ENCODE results near the gene GLIPR1. TPM values are rescaled to one million over a fixed set of nuclear protein-coding genes. Genes with fewer than 3 reads are reported as not detected.
"Not testable (repeated sequence)": the region's sequence is repeated elsewhere in the genome, so short reads cannot be mapped to it uniquely, and the experiment has no call there.

GLIPR1 gene
- polyA plus RNA-seq, 10 donors: 9.4 to 16.9 (median 11.8) TPM

DNA sequence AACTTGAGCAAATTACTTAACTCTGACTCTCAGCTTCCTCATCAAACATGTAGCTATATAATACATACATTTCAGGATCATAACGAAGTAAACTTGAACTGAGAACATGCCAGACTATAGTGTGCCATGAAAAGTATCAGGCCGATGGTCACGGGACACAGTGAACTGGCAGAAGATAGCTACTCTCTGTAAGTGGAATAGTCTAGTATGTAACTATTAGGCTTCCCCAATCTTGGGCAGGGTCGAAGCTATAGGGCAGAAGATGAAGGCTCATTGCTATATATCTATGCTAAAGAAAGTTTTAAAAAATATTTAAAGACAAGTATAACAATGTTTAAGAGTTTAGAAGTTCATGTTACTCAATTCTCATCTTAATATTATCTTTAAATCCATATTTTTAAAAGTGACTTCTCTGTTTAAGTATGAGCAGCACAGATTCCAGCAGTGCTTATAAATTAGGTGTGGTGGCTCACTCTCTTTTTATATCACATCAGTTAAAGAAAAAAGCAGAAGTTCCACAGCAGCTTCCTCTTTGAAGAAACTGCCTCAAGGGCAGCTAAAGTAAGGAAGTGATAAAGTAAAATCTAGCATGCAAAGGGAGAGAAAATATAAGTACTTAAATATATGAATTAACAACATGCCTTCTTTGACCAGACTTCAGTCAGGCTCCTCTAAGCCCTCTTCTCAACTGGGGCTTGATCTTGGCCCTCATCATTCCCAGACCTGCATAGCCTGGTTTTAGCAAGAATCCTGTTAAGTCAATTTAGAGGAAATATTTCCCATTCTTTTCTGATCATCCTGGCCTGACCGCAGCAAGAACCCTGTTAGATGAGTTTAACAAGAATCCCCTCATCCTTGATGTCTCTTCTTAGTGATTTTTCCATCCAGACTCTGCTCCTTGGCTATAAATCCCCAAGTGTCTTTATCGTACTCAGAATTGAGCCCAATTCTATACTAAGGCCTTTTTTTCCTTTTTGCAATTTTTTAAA, 8.4 kb upstream of the GLIPR1 start:
- DNase-seq: peak in 1 of 3 donors; percentile 27

DNA sequence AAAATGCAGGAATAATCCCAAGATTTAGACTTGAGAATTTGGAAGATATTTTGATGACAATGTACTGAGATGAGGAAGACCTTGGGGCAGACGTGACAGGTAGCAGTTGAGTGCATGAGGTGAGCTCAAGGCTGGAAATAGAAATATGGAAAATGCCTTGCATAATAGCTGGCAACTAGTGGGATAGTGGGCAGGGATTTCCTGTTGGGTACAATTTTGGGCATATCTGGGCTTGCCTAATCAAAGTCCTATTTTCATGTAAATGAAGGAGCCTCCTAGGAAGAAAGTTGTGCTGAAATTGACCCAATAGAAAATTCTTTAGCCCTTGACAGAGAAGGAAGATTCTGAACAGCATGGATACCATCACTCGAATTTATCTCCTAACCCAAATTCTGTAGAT, 6.4 kb upstream of the GLIPR1 start:
- DNase-seq: no peak

DNA sequence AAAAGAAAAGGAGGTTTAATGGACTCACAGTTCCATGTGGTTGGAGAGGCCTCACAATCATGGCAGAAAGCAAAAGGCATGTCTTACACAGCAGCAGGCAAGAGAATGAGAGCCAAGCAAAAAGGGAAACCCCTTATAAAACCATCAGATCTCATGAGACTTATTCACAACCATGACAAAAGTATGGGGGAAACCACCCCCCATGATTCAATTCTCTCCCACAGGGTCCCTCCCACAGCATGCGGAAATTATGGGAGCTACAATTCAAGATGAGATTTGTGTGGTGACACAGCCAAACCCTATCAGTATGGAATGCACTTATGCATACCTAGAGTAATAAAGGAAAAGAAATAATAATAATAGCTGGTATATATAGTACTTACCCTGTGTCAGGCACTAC, 4.5 kb upstream of the GLIPR1 start:
- DNase-seq: no peak

DNA sequence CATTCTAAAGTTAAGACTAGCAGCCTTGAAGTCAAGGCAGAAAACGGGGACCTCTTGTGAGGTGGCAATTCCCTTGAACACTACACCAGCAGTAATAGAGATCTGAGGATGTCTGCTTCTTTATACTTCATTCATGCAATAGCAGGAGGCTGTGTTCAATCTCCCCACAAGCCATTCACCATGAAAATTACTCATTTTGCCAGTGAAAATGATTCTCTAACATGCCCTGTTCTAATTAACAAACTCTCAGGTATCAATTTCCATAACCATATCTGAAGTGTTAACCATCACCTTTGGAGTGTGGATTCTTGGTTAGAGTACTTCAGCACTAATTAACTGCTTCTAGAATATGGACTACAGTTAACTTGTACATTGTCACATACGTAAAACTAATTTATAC, 3.4 kb upstream of the GLIPR1 start:
- no peak for DNase-seq

DNA sequence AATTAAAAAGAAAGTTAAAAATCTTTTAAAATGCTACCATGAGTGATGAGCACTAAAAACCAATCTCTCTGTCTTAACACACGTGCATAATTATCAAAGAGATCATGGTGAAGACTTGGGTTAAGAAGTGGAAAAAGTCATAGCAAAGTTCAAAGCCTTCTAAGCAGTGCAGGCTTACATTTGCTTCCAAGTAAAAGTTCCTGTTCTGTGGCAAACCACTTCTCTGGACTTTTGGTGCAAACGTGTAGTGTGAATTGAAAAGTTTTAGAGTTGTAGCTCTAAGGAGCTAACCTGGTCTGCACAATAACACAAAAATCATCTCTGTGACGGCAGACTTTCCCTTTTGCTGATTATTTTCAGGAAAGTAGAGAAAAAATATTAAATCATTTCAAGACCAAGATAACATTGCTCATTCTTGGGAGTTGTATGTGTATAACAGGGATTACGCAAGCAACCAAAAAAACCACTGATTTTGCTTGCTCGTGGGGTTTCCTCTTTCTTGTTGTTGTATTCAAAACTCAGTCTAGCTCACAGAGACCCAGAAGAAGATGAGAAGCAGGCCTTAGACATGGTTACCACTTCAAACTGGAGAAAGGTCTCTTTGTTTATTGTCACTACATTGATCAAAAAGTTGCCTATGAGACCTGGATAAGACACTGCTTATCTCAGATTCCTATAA, 2.3 kb upstream of the GLIPR1 start:
- DNase-seq: peak in 2 of 3 donors; percentile 26 to 39

DNA sequence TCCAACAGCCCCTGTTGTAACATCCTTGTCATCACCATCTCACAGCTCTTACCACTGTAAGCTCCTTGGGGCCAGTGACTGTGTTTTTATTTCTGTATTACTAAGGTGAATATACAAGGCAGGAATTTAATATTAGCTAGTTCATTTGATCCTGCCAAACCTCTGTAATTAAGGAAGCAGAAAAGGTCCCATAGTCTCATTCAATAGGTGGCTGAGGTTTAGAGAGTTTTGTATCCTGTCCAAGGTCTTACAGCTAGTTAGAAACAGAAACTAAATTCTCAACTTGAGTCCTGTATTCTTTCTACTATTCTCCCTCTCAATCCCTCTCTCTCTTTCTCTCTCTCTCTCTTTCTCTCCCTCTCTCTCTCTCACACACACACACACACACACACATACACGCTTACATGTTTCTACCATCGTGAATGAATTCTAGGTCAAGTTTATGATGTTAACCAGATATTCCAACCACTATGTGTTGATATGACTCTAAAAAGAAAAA, 543 bp upstream of the GLIPR1 start:
- DNase-seq: peak; percentile 26 to 53 (median 37)

DNA sequence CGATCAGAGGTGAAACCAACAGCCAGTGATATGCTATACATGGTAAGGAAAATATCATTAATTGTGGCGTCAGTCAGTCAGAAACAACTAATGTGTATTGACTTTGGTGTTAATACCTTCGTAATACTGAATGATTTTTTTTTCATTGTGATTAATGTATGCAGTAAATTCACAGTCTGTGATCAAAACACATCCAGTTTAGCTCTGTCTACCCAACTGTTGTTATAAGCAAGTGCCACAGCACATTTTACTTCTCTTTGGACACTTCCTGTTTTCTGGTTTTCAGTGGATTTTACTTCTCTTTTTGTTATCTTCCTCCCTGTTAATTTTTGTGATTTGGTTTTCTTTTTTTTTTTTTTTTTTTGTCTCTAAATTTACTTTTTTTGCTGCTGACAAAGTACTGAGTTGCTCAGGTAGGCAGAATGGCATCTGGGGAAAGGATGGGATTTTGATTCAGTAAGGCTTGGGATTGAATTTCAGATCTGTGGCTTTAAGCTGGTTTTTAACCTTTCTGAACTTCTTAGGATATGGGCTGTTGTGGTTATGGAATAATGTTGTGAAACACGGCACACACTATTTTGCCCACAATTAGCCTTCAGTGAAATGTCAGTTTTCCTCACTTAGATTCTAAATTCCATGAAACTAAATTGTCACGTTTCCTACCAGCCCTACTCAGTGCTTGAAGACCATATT, 604 bp downstream of the GLIPR1 start:
- DNase-seq: peak in 1 of 3 donors; percentile 22

DNA sequence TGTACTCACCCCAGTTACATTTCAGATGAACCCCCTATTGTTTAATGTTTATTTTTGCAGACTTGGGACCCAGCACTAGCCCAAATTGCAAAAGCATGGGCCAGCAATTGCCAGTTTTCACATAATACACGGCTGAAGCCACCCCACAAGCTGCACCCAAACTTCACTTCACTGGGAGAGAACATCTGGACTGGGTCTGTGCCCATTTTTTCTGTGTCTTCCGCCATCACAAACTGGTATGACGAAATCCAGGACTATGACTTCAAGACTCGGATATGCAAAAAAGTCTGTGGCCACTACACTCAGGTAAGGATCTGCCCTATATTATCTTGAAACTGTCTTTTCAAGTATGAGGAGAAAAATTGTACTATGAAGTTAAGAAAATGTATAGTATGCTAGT, 1.2 kb downstream of the GLIPR1 start:
- no peak for DNase-seq

DNA sequence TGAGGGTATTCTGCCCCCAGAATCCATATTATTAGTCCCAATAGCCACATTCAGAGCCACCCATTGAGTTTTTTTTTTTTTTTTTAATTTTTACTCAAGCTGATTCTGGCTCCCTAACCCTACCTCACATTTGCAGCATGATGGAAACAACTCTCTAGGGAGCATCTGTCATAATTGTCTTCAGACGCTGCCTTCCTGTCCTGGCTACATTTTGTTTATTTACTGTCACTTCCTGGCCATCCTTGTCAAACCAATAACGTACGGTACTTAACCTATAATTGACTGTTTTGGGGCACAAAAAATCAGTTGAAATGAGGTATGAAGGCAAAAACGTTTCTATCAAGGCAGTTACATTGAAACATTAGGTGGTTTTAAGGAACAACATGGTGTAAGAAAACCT, 2.1 kb downstream of the GLIPR1 start:
- no peak for DNase-seq

DNA sequence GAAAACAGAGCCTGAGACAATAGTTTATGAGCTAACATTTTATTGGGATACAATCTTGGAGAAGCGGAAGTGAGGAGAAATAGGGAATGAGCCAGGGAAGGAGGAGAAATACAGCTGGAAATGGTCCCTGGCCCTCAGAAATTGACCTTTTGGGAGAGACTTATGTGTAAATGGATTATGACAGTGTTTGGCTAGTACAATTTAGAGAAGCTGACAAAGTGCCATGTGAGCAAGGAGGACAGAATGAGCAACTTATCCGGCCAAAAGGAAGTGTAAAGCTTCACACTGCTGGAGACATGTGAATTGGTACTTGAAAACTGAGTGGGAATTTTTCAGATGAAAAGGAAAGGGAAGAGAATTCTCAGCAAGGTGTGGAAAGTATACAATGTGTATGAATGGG, 2.9 kb downstream of the GLIPR1 start:
- no peak for DNase-seq

DNA sequence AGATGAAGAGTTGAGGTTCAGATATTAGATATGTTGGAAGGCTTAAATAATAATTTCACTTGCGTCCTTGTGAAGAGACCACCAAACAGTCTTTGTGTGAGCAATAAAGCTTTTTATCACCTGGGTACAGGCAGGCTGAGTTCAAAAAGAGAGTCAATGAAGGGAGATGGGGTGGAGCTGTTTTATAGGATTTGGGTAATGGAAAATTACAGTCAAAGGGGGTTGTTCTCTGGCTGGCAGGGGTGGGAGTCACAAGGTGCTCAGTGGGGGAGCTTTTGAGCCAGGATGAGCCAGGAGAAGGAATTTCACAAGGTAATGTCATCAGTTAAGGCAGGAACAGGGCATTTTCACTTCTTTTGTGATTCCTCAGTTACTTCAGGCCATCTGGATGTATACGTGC, 3.9 kb downstream of the GLIPR1 start:
- DNase-seq: not testable (repeated sequence)

DNA sequence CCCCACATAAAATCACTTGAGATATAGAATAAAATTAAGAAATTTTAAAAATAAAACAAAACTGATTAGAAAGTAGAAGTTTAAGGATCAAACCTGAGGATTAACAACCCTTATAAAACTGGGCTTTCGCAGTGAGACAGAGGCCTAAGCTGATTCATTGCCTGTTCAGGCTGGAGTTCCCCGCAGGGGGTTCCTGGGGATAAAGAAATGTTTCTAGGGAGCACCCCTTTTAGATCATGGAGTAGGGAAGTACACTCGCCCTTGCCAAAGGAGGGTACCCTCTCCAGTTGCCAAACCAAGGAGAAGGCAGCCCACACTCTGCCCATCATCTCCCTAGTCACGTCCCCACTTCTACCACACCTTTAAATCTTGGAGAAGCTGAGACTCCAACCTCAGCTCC, 6.8 kb downstream of the GLIPR1 start:
- no peak for DNase-seq

DNA sequence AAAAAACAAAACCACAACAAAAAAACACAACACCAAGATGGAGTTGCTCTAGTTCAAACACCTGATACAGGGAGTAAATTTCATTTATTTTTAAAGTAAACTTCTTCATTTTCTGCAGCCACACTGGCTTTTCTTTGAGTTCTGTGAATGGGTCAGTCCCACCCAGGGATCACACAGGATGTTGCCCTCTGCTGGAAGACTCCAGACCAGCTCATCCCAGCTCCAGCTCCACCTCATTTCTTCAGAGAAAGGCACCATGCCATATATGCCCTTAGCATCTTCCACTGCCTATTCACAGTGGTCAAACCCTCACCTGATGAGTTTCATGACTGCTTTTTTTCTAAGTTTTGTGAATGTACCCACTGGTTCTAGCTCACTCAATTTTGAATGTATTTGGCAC, 8.0 kb downstream of the GLIPR1 start:
- DNase-seq: no peak

DNA sequence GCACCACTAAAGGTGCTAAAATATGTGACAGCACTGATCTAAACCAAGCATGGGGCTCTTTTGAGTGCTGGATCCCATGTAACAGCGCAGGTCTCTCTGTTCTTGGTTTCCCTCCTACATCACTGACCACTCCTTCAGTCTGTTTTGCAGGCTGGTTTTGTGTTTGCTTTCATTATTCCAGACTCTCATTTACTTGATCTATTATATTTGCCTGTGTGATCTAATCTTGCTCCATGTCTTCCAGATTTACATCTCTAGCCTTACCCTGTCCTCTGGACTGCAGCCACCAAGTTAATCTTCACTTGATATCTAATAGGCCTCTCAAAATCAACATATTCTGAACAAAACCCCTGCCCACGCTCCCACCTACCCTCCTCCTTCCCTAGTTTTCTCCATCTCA, 8.6 kb downstream of the GLIPR1 start:
- no peak for DNase-seq

DNA sequence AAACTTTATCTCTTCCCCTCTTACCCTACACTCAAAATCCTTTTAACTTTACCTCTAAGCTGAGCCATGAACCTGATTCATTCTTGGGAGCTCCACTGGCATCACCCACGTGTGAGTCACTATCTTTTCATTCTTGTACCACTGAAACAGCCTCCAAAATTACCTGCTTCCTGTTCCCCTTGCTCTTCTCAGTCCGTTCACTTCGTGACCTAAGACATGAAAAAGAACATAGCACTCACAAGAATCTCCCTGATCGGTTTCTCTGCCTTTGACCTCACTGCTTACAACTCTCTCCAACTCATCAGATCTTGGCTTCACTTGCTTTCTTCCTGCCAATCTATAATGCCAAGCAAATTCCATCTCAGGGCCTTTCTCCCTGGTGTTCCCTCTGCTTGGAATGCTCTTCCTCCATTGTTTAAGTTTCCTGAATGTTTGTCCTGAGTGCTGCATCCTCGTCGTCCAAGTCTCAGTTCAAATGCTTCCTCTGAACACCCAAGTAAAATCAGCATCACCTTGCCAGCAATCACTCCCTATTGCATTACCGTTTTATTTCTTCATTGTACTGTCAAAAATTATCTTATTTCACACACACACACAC, 9.2 kb downstream of the GLIPR1 start:
- no peak for DNase-seq

DNA sequence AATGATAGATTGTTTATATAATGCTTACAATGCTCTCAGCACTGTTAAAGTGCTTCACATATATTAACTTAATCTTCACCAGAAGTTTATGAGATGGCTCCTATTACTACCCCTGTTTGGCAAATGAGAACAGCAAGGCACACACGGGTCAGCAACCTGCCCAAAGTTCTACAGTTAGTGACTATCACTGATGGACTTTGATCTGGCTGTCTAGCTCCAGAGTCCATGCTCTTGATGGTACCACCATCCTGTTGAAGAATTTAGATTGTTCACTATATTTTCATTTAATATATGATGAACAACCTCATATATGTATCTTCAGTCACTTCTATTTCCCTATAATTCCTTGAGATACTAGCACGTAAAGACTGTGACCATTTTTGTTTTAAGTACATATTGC, 10.6 kb downstream of the GLIPR1 start:
- DNase-seq: no peak

DNA sequence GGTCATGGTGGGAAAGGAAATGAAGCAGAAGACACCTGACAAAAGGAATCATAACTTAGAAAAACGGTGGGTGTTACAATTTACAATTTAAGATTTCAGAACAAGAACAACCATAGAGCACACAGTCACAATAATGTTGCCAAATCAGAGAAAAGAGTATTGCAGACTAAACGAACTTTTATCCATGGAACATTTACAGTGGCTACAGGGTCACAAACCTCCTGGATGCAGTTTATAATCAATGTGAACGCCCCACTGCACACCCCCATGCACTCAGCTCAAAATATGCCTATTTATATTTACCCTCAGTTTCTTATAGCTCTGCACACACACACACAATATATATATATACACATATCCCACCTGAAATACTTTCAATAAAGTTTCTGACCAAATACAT, 22.9 kb downstream of the GLIPR1 start:
- no peak for DNase-seq

DNA sequence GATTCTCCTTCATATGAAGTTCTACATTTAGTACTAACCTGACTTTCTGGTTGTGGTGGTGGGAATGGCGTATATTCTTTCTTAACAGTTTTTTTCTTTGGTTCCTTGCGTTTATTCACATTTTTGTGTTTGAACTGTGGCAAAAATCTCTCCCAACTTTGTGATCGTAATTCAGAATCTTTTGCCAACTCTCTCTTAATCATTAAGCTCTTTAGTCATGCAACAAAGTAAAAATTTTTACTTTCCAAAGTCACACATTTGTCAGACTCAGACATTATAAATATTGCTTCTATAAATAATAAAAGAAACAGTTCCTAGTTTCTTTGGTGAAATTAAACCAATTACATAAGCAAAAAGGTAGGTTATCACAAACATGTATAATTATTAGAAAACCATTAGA, 23.3 kb downstream of the GLIPR1 start:
- no peak for DNase-seq

DNA sequence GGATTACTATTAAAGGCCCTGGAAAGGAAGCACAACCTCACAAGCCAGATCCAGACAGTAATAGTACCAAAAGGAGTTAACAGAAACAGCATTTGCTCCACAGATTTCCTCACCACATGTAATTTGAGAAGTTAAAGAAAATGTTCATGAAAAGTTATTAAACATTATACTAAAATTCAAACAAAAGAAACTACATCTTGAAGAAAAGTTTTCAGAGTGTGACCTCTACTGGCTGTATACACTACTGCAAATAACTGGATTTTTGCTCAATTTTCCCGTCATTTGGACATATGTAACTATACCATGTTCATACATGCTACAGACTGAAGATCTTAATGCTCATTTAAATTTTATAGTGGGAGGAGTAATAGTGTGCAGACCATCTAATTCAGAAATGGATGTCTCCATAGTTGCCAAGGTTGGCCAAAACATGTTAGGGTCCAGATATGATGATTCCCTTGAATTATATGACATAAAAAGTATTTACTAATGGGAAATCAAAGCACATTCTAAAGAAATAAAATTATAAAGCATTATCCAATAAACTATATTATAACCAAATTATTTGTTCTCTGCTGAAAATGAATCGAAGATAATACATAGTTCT, 25.3 kb downstream of the GLIPR1 start:
- DNase-seq: peak in 1 of 3 donors; percentile 44

DNA sequence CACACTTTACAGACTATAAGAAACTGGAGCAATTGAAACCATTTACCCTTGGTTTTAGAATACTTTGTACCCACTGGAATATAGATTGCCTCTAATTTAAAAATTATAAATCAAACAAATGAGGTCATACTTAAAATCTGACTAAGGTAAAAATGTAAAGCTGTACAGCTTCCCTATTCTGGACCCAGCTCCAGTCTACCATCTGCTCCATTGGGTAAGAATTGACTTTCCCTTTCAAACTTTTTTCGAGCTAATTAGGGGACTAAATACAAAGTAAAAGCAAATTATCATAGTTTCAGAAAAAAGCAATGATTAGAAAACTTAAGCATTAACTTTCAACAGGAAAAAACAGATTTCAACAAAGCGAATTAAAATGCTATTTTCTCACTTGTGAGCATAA, 26.5 kb downstream of the GLIPR1 start:
- DNase-seq: no peak

DNA sequence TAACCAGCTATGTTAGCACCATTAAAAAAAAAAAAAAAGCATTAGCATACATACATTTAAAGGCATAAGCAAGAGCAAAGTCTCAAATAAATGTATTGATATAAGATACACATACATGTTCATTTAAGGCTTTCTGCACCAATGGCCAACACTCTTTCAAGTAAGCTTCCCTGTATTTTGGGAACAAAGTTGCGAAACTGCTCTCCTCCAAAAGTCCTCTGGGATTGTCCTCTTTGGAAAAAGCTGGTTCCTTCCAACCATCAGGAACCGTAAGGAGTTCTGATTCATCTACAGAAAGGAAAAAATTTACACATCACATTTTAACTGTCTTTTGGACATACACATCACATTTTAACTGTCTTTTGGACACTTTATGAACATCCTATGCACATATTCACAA, 27.6 kb downstream of the GLIPR1 start:
- DNase-seq: no peak

DNA sequence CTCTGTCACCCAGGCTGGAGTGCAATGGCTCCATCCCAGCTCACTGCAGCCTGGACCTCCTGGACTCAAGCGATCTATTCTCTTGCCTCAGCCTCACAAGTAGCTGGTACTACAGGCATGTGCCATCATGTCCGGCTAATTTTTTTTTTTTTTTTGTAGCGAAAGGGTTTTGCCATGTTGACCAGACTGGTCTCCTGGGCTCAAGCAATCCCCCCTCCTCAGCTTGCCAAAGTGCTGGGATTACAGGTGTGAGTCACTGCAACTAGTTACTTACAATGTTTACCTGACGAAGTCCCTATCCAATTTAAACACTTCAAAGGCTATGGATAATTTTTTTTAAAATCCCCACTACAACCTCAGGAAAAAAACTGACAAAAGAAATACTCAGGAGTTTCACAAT, 29.1 kb downstream of the GLIPR1 start:
- DNase-seq: no peak

All from muscle of back (tissue), 11 donors.